Measurements from ENCODE around the gene MGST2. TPM values are rescaled to one million over a fixed set of nuclear protein-coding genes. Genes with fewer than 3 reads are reported as not detected.

MGST2 gene
- total RNA-seq, 1 experiment from 2014 or later: 39.0 TPM

DNA sequence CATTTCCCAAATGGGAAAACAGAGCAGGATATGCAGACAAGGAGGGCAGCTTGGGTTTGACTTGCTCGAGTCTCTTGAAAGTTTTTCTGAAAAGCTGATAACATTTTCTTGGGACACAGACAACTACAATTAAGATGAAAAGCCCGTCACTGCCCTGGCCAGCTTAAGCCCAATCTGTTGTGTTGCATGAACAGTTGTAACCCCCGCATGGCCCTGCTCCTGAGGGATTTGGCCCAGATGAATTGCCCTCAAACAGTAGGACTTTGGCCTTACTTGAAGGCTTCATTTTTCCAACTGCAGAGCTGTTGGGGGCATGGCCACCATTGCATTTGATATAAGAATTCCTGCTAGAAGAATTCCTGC lies 40.5 kb upstream of the MGST2 start:
- POLR2A ChIA-PET (ENCODE audit: unreplicated experiment): no interaction called here
- intact Hi-C loops (cut with micrococcal nuclease): no loop called here
- H3K36me3 ChIP-seq (ENCODE audit: low read depth, low read length): no peaks in the 10 kb centered on the region

DNA sequence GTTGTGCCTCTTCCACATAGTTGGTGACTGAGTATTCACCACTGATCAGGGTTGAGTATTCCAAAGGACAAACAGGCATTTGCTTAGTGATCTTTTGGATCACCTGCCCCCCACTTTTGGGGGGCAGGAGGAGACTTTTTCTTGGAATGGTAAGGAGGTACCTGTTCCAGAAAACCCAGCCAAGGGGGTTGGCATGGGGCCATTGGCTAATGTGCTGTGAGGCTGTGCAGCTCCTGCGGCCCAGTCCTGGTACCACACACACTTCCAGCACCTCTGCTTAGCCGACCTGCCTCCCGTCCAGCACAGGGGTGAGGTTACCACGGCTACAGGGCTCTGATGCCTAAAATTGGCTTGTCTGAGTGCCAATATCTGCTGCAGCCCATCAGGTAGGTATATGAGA lies 40.1 kb upstream of the MGST2 start:
- H3K9ac ChIP-seq (ENCODE audit: low read length): no peak overlapping the region
- H3K9me2 ChIP-seq (replicated peaks; ENCODE audit: low read length): no peaks in the 10 kb centered on the region
- H2AFZ ChIP-seq (ENCODE audit: low read length): no peak overlapping the region
- ChIA-PET CTCF (no interaction called here), POLR2A (ENCODE audit: unreplicated experiment) (no interaction called here)
- DNase-seq (no peak), ATAC-seq (no peak)
- no peaks in the 10 kb centered on the region for H3K27me3 ChIP-seq (ENCODE audit: low read length)
- no TSS peak for BruUV-seq (replicated peaks)
- no peak for TF ChIP-seq EZH2phosphoT487 (IDR thresholded peaks at IDR 0.05; ENCODE audit: borderline replicate concordance, low read length)
- TF ChIP-seq, protein P1, sequence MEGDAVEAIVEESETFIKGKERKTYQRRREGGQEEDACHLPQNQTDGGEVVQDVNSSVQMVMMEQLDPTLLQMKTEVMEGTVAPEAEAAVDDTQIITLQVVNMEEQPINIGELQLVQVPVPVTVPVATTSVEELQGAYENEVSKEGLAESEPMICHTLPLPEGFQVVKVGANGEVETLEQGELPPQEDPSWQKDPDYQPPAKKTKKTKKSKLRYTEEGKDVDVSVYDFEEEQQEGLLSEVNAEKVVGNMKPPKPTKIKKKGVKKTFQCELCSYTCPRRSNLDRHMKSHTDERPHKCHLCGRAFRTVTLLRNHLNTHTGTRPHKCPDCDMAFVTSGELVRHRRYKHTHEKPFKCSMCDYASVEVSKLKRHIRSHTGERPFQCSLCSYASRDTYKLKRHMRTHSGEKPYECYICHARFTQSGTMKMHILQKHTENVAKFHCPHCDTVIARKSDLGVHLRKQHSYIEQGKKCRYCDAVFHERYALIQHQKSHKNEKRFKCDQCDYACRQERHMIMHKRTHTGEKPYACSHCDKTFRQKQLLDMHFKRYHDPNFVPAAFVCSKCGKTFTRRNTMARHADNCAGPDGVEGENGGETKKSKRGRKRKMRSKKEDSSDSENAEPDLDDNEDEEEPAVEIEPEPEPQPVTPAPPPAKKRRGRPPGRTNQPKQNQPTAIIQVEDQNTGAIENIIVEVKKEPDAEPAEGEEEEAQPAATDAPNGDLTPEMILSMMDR (conservative IDR thresholded peaks at IDR 0.05; ENCODE audit: low read depth, low read length): no peak
- no peak for TF ChIP-seq EZH2 (IDR thresholded peaks at IDR 0.05; ENCODE audit: low read length, unreplicated experiment)
- H4K20me1 ChIP-seq (ENCODE audit: low read length): no peaks in the 10 kb centered on the region
- no peaks in the 10 kb centered on the region for H3K36me3 ChIP-seq (ENCODE audit: low read depth, low read length)
- intact Hi-C loops (cut with micrococcal nuclease): no loop called here
- H3K4me3 ChIP-seq (ENCODE audit: low read length): no peak overlapping the region
- no peak overlapping the region for H3K4me2 ChIP-seq (ENCODE audit: low read length)
- H3K79me2 ChIP-seq (ENCODE audit: low read length): no peaks in the 10 kb centered on the region
- H3K9me3 ChIP-seq (ENCODE audit: low read length): no peaks in the 10 kb centered on the region
- H3K4me1 ChIP-seq (ENCODE audit: insufficient read depth, low read length): no peaks in the 10 kb centered on the region
- no peak overlapping the region for H3K27ac ChIP-seq (ENCODE audit: low read length)
- no peaks in the 10 kb centered on the region for H3F3A ChIP-seq (ENCODE audit: low read length, unreplicated experiment)

More for the DNA sequence above, 40.5 kb upstream of the MGST2 start:
- H3K9me2 ChIP-seq (replicated peaks; ENCODE audit: low read length): no peaks in the 10 kb centered on the region
- H3K4me2 ChIP-seq (ENCODE audit: low read length): no peak overlapping the region
- H3K9ac ChIP-seq (ENCODE audit: low read length): no peak overlapping the region
- no peak overlapping the region for H3K4me3 ChIP-seq (ENCODE audit: low read length)
- H3K27ac ChIP-seq (ENCODE audit: low read length): no peak overlapping the region
- BruUV-seq (replicated peaks): no TSS peak
- no peaks in the 10 kb centered on the region for H3K9me3 ChIP-seq (ENCODE audit: low read length)
- no peak for ATAC-seq
- no peaks in the 10 kb centered on the region for H3F3A ChIP-seq (ENCODE audit: low read length, unreplicated experiment)
- TF ChIP-seq EZH2 (IDR thresholded peaks at IDR 0.05; ENCODE audit: low read length, unreplicated experiment) (no peak), EZH2phosphoT487 (IDR thresholded peaks at IDR 0.05; ENCODE audit: borderline replicate concordance, low read length) (no peak)
- TF ChIP-seq, protein P1 (conservative IDR thresholded peaks at IDR 0.05; ENCODE audit: low read depth, low read length): no peak
- no peaks in the 10 kb centered on the region for H3K4me1 ChIP-seq (ENCODE audit: insufficient read depth, low read length)
- no peaks in the 10 kb centered on the region for H3K79me2 ChIP-seq (ENCODE audit: low read length)
- H4K20me1 ChIP-seq (ENCODE audit: low read length): no peaks in the 10 kb centered on the region
- H3K27me3 ChIP-seq (ENCODE audit: low read length): no peaks in the 10 kb centered on the region
- CTCF ChIA-PET: no interaction called here
- H2AFZ ChIP-seq (ENCODE audit: low read length): no peak overlapping the region
- DNase-seq: no peak

DNA sequence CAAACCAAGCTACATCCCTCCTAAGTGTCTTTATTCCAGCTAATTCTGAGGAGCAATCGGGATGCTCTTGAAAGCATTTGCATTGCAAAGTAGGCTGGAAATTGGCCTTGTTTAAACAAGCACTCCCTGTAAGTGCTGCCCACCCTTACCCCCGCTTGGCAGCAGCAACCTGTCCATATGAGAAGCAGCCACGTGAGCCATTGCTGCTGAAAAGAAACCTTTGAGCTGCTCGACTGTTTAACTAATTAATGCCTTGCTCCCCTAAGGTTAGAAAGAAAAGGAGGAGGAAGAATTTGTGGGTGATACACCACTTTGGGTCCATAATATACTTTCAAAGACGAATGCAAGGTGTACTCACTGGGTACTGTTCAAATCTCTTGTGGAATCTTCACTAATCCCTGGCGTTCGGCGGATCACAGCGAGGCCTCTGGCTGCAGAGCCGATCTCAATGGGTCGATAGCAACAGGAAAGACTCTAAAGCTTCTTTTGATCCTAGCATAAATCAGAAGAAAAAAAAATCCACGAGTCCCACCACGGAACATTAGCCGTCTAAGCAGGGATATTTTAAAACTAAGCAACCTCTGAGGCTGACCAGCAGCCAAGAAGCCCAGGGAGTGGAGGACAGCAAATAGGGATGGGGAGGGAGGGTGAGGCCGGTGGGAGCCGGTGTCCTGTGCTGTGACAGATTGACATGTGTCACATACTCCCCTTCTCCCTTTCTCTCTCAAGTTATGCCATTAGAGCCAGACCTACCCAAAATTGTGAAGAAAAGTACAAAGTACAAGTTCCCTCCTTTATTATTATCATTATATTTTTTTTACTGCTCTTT lies 37.2 kb upstream of the MGST2 start:
- no peak overlapping the region for H3K9ac ChIP-seq (ENCODE audit: low read length)
- H3K9me2 ChIP-seq (replicated peaks; ENCODE audit: low read length): no peaks in the 10 kb centered on the region
- H2AFZ ChIP-seq (ENCODE audit: low read length): no peak overlapping the region
- no TSS peak for BruUV-seq (replicated peaks)
- no peak overlapping the region for H3K27ac ChIP-seq (ENCODE audit: low read length)
- no peaks in the 10 kb centered on the region for H3K4me1 ChIP-seq (ENCODE audit: insufficient read depth, low read length)
- ATAC-seq (no peak), DNase-seq (no peak)
- no peaks in the 10 kb centered on the region for H3K9me3 ChIP-seq (ENCODE audit: low read length)
- POLR2A ChIA-PET (ENCODE audit: unreplicated experiment): no interaction called here
- H3K36me3 ChIP-seq (ENCODE audit: low read depth, low read length): no peaks in the 10 kb centered on the region
- no peaks in the 10 kb centered on the region for H3K27me3 ChIP-seq (ENCODE audit: low read length)
- CTCF ChIA-PET: no interaction called here
- no peak overlapping the region for H3K4me3 ChIP-seq (ENCODE audit: low read length)
- intact Hi-C loops (cut with micrococcal nuclease): no loop called here
- H4K20me1 ChIP-seq (ENCODE audit: low read length): no peaks in the 10 kb centered on the region
- H3K79me2 ChIP-seq (ENCODE audit: low read length): no peaks in the 10 kb centered on the region
- TF ChIP-seq, protein P1 (conservative IDR thresholded peaks at IDR 0.05; ENCODE audit: low read depth, low read length): no peak
- no peak for TF ChIP-seq EZH2phosphoT487 (IDR thresholded peaks at IDR 0.05; ENCODE audit: borderline replicate concordance, low read length)
- H3F3A ChIP-seq (ENCODE audit: low read length, unreplicated experiment): no peaks in the 10 kb centered on the region
- no peak overlapping the region for H3K4me2 ChIP-seq (ENCODE audit: low read length)
